HG03571 (cell line): ENCODE measurements around the gene MCM5.

ENCODE experiments used
- ATAC-seq: cut with Tn5 transposase; IDR thresholded peaks from one replicate; pipeline ENCODE4 v1.9.1; 2021; ENCODE audit not compliant: unreplicated experiment

The MCM5 gene

DNA sequence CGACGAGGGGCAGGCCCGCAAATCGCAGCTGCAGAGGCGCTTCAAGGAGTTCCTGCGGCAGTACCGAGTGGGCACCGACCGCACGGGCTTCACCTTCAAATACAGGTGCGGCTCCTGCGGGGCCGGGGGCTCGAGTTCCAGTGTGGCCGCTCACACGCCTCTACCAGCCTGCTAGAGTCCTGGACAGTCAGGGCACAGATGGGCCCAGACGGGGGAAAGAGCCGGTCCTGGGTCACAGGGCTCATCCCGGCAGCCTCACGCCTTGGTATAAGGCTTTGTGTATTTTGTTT, 506 bp downstream of the MCM5 start:
- no peak for ATAC-seq

DNA sequence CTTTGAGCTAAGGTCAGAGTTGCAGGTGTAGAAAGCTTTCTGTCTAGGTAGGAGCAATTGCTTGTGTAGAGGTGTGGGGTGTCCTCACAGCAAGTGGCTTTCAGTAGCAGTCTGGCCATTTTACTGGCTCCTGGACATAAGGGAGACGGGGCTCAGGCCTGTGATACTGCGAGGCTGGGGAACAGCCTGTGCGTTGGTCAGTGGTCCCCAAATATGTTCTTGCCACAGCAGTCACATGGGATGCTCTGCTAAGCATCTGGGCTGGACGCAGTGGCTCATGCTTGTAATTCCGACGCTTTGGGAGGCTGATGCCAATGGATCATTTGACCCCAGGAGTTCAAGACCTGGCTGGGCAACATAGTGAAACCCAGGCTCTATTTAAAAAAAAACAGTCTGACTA, 1.9 kb downstream of the MCM5 start:
- no peak for ATAC-seq

DNA sequence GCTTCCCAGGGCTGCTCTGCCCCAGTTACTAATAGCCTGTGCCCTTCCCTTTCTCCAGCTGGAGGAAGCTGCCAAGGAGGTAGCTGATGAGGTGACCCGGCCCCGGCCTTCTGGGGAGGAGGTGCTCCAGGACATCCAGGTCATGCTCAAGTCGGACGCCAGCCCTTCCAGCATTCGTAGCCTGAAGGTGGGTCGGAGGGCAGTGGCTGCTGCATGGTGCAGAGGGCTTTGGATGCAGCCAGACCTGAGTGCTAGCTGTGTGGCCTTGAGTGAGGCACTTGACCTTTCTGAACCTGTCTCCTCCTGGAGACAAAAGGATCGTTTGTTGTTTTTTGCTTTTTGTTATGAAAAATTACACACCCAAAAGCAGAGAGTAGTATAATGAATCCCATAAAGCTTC, 3.4 kb downstream of the MCM5 start:
- ATAC-seq = no peak

DNA sequence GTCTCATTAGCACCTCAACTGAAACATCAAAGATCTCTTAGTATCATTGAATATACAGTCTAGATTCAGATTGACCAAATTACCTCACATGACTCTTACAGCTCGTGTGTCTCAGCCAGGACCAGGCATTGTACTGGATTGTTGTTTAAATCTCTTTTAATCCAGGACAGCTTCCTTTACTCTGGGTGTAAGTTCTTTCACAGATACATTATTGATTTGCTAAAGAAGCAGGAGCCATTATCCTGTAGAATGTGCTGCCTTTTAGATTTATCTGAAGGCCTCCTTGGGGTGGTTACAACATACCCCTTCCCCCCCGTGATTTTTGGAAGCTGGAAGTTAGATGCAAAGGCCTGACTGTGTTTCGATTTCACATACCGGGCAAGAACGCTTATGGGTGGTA, 4.2 kb downstream of the MCM5 start:
- ATAC-seq = no peak

DNA sequence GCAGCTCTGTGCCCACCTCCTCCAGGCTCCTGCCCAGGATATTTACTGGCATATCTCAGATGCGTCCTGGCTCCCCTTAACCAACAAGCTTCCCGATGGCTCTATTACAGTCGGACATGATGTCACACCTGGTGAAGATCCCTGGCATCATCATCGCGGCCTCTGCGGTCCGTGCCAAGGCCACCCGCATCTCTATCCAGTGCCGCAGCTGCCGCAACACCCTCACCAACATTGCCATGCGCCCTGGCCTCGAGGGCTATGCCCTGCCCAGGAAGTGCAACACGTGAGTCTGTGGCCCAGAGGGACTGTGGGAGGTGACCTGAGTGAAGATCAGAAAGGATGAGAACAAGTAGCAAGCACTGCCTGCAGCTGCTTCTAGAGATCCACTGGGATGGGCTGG, 6.5 kb downstream of the MCM5 start:
- ATAC-seq = no peak

DNA sequence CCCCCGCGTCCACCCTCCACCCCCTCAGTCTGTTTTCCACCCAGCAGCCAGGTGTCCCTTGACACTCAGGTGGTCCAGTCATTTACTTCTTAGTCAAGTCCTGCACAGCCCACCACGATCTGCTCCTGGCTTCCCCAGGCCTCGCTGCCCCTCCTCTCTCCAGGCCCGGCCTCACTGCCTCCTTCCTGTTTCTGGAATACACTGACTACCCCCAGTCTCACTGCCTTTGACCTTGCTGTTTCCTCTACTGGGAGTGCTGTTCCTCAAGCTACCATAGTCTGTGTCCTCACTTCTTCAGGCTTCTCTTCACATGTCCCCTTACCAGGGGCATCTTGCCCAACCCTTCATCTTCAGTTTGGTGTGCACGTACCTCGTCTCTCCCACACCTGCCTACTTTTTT, 7.4 kb downstream of the MCM5 start:
- no peak for ATAC-seq

DNA sequence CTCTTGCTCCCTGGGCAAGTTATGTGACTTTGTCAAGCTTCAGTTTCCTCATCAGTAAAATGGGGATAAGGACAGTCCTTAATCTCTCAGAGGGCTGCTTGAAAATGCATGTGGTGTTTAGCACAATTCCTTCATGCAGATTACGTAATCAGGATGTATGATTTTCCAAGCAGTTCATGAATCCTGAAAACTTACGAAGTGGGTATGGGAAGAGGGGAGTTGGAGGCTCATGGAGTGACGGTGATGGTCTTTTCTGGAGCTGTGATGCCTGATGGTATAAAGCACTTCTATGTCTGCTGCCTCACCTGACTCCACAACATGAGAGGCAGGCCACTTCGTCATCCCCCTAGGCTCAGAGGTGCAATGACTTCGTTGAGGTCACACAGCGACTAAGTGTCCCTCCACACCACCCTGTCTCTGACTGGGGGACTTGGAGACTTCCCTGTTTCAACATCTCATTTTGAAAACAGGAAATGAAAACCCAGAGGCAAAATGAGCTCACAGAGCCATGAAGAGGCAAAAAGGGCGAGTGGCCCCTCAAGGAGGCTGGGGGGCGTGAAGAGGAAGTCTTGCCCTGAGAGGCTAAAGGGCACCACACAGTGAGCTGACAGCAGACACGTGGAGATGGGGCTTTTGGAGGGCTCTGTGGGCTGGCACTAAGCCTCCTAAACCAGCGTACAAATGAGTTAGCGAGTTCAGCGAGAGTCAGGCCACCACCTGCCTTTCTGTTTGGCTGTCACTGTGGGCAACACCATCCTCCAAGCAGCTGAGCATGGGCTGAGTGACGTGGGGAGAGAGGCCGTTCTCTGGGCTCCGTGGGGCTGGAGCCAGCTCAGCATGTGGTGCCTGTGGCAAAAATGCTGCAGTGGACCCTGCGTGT, 10.1 kb downstream of the MCM5 start:
- peak; percentile 65 for ATAC-seq

DNA sequence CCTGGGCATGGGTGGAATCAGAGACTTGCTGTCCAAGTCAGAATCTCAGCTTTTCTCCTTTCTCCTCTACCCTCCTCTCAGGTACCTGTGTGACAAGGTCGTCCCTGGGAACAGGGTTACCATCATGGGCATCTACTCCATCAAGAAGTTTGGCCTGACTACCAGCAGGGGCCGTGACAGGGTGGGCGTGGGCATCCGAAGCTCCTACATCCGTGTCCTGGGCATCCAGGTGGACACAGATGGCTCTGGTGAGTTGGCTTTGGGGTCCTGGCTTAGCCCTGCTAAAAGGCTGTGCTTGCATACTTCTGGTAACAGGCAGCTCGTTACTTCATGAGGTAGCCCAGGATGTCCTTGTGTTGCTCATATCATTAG, 10.7 kb downstream of the MCM5 start:
- ATAC-seq = peak; percentile 1

DNA sequence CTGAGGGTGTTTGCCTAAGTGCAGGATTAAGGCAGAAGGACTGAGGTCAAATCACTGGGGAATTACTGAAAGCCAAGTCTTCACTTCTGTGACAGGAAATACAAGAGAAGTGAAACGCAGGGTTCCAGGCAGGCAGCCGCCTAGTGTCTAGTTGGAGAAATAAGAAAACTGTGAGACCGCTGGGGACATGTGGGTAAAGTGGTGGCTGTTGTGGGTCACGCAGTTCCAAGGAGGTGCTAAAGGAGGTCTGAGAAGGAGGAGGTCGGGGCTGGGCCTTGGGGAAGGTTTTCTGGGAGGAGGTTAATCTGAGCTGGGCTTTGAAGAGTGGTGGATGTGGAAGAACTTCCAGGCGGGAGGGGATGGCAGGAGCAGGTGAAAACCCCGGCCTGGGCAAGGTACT, 11.2 kb downstream of the MCM5 start:
- ATAC-seq = no peak

DNA sequence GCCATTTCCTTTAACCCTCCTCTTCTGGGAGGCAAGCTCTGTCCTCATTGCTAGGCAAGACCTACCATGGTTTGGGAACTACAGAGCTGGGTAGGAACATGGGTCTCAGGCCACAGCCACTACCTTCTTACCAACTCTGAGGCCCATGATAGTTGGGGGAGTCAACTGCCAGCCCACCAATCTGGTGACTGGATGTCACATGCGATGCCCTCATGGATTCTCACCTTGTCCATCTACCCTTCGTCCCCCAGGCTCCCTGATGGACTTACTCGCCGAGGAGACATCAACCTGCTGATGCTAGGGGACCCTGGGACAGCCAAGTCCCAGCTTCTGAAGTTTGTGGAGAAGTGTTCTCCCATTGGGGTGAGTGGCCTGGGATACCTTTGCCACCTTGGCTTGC, 13.7 kb downstream of the MCM5 start:
- ATAC-seq = no peak

DNA sequence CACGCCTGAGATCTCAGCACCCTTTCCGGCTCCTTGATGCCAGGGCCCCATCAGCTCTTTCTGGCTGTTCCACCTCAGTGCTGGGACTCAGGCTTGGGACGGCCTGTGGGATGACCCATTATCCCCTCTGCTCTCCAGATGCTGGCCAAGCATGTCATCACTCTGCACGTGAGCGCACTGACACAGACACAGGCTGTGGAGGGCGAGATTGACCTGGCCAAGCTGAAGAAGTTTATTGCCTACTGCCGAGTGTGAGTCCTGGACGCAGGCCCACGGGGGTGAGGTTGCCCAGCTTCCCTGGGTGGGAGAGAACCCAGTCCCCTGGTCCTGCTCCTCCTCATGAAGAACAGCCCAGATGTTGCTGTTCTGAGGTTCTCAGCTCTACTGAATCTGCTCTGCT, 17.7 kb downstream of the MCM5 start:
- ATAC-seq = no peak

DNA sequence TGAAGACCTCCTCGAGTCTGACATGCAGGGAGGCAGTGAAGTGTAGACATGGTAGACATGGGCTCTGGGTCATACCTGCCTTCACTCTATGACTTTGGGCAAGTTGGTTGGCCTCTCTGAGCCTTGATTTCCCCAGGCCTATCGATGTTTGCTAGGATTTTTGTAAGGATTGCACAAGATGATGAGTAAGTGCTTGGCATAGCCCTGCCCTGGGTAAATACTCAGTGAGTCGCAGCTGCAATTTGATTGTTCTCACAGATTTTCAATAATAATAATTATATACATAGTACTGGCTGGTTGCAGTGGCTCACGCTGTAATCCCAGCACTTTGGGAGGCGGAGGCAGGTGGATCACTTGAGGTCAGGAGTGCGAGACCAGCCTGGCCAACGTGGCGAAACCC, 18.1 kb downstream of the MCM5 start:
- no peak for ATAC-seq

DNA sequence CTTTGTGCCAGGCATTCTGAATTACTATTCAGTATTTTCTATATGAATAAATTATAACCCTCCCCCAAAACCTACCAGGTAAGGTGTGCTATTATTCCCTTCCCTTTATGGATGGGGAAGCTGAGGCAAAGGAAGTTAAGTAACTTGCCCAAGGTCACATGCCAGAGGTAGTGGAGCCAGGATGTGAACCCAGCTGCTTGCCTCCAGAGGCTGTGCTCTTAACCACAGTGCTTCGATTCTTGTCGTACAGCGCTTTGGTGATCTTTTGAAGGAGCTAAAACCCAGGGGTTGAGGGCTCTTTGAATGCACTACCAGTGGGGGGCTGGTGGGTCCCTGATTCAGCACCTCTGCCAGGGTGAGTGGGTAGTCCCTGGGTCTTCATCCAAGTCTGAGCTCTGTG, 18.8 kb downstream of the MCM5 start:
- ATAC-seq = no peak

DNA sequence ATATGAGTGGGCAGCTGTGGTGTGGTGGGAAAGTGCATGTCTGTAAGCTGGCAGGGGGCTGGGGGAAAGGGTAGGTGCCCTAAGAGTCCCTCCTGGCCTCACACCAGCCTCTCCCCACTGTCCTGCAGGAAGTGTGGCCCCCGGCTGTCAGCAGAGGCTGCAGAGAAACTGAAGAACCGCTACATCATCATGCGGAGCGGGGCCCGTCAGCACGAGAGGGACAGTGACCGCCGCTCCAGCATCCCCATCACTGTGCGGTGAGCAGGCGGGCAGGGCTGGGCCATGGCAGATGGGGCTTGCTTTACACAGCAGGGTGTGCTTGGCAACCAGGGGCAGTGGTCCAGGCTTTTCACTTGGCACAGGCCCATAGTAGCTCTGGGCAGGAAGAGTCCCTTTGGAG, 19.8 kb downstream of the MCM5 start:
- ATAC-seq = no peak

DNA sequence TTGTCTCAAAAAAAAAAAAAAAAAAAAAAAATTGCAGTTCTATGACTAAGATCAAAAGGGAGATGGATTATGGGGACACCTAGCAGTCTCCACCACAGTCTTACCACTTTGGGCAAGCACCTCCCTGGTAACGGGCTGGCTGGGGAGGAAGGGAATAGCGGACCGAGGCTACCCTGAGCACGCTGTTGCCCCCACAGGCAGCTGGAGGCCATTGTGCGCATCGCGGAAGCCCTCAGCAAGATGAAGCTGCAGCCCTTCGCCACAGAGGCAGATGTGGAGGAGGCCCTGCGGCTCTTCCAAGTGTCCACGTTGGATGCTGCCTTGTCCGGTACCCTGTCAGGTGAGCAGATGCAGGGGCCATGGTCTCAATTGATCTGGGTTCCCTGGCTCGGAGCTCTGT, 21.2 kb downstream of the MCM5 start:
- ATAC-seq = no peak

DNA sequence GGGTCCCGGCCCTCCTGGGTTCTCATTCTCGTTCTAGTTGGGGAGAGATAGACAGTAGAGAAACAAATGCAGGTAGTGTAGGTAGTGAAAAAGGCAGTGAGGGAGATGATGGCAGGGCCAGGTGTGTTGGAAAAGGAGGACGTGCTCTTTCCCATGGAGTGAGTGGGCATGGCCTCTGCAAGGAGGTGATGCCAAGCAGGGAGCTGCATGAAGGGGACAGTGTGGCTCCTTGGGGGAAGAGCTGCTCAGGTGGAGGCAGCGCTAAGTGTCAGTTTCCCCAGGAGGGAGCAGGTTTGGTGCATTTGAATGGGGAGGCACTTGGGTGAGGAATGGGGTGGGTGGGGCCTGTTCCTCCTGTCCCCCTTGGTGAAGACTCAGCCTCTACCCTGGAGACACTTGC, 22.2 kb downstream of the MCM5 start:
- ATAC-seq = no peak

DNA sequence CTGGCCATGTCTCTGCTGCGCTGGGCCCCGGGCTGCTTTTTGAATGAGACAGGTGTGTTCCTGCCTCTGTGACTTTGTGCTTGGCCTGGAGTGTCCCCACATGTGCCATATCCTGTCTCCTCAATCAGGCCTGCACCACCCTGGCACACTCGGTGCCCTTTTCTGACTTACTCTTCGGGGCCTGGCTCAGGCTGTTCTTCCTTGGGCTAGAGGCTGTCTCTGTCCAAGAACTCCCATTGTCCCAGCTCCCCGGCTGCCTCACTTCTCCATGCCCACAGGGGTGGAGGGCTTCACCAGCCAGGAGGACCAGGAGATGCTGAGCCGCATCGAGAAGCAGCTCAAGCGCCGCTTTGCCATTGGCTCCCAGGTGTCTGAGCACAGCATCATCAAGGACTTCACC, 23.0 kb downstream of the MCM5 start:
- no peak for ATAC-seq

DNA sequence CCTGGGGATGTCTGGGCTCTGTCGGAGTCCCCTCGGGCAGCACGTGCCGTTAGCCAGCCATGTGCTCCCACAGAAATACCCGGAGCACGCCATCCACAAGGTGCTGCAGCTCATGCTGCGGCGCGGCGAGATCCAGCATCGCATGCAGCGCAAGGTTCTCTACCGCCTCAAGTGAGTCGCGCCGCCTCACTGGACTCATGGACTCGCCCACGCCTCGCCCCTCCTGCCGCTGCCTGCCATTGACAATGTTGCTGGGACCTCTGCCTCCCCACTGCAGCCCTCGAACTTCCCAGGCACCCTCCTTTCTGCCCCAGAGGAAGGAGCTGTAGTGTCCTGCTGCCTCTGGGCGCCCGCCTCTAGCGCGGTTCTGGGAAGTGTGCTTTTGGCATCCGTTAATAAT, 24.1 kb downstream of the MCM5 start:
- ATAC-seq = no peak

DNA sequence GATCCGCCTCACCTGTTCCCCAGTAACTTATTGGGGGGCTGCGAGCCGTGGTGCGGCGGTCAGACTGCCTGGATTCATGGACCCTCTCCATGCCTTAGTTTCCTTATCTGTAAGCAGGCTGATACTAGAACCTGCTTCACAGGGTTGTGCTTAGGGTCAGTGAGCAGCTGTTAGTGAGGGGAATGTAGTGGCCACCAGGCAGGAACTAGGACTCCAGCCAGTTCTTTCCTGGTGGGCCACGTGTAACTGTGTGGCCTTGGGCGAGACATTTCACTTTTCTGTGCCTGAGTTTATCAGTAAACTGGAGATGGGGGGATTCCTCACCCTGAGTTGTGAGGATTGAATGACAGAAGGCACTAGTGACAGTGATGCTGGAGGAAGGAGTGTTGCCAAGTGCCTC, 24.8 kb downstream of the MCM5 start:
- no peak for ATAC-seq

DNA sequence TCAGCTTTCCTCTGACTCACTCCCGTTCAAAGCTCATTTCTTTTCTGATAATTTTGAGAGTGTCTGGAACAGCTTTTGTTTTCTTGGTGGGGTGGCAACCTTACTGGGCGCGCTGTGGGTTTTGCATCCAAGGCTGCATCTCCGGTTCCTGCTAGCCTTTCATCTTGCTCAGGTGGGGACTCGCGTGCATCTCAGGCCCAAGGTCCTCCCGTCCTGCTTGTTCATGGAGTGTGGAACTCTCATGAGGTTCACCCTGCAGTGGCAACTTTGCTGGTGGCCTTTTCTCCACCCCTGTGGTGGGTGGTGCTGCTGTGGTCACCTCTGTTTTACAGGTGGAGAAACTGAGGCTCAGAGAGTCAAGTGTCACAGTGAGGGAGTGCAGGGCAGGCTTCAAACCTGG, 25.6 kb downstream of the MCM5 start:
- no peak for ATAC-seq

DNA sequence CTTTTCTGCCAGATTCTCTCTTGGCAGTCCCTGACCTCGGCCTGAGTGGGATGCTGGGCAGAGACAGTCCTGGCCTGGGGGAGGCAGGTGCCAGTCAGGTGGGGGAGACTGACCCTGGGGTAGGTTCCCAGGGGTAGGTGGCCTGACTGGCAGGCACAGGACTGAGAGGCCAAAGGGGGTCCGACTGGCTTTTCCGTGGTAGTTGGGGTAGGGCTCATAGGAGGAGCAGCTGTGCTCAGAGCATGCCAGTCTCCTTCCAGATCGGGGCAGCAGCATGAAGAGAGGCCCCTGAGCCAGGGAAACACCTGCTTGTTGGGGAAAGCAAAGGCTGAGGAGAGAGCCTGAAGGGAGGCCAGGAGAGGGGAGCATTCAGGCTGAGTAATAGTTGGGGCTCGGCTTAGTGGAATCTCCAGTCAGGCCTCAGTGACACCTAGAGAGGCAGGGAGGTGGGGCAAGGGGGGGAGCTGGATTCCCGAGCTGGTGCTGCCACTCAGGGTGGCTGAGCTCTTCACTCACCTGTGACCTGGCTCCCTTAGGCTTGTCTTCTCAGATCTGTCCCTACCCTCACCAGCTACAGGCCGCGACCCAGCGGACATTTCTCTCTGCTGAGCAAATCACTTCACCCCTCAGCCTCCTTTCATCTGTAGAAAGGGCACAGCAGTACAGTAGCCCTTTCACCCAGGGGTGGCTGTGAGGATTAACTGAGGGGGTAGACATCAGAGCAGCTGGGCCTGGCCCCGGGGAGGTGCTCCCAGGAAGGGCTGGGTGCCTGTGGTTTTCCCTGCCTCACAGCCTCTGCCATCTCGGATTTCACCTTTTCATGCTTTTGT, 26.2 kb downstream of the MCM5 start:
- ATAC-seq = no peak

DNA sequence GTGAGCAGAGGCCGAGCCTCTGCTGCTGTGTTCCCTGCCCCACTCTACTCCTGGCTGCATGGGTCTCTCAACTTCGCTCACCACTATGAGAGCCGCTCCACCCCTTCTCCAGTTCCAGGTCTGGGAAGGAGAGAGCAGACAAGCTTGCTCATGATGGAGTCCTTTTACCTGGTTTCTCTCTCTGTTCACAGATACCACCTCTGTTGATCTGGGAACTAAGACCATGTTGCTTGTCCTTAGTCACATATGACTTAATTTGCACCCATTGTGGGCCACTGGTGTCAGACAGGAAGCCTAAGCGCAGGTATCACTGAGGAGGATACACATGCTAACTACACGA, 26.8 kb downstream of the MCM5 start:
- ATAC-seq = no peak

DNA sequence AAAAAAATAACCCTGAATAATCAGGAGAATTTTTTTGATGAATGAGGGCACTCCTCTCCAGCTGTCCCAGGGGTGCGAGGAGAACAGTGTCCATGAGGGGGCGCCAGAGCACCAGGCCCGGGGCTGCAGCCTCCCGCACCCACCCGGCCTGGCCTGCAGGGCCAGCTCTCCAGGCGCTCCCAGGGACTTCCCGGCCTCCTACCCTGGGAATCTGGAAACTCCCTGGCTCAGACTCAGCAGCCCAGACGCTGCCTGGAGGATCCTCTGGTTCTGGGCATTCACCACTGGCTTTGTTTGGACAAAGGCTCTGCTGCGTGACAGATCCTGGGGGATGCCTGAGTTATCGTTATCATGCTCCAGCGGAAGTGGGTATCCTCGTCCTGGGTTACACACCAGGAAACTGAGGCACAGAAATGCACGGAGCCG, 31.0 kb downstream of the MCM5 start:
- no peak for ATAC-seq
